IMR-90 (cell line): ENCODE measurements around the gene EOLA2. TPM values are rescaled to one million over a fixed set of nuclear protein-coding genes. Genes with fewer than 3 reads are reported as not detected.

Experiments used
- ATAC-seq: fragments of 200-7000 bp; cut with Tn5 transposase; 2 replicates; pipeline ENCODE4 v1.9.1; 2020; ENCODE audit warnings: low read depth, mild to moderate bottlenecking, moderate library complexity
- BruUV-seq: library from RNA; stranded (reverse); fragments of 400-500 nt; replicated peaks from 2 replicates; lab custom pipeline; 2021; lab: Mats Ljungman, UMichigan
- CTCF ChIA-PET: fragments of 300-600 bp; formaldehyde crosslinking; extraction: SDS; loops from one replicate; lab custom pipeline; 2021; ENCODE audit warnings: antibody characterized with exemption; lab: Yijun Ruan, JAX
- POLR2A ChIA-PET: fragments of 300-600 bp; sonication (Branson Sonifier 250); formaldehyde crosslinking; loops from one replicate; lab custom pipeline; 2022; ENCODE audit warnings: antibody characterized with exemption; ENCODE audit not compliant: unreplicated experiment; lab: Charles Lee
- DNase-seq: peaks from one replicate; pipeline ENCODE4 v3.0.0; 2013
- H2AFZ ChIP-seq: replicated peaks from 2 replicates; pipeline ENCODE3; 2013; ENCODE audit warnings: low read length, mild to moderate bottlenecking; ENCODE audit not compliant: poor library complexity
- H2AK5ac ChIP-seq: 2 replicates; pipeline ENCODE4 v1.6.1; 2013; ENCODE audit warnings: low read depth, low read length, inconsistent platforms
- H2AK9ac ChIP-seq: replicated peaks from 2 replicates; pipeline ENCODE3; 2013; ENCODE audit warnings: mild to moderate bottlenecking, low read depth, low read length, moderate library complexity; ENCODE audit not compliant: poor library complexity
- H2BK120ac ChIP-seq: 2 replicates; pipeline ENCODE4 v1.6.1; 2013; ENCODE audit warnings: low read depth, low read length, inconsistent platforms
- H2BK15ac ChIP-seq: 3 replicates; pipeline ENCODE4 v1.6.1; 2013; ENCODE audit warnings: low read depth, low read length, inconsistent platforms
- H2BK20ac ChIP-seq: 2 replicates; pipeline ENCODE4 v1.6.1; 2013; ENCODE audit warnings: low read depth, mild to moderate bottlenecking, inconsistent platforms, low read length, moderate library complexity
- H2BK5ac ChIP-seq: 2 replicates; pipeline ENCODE4 v1.6.1; 2013; ENCODE audit warnings: mild to moderate bottlenecking, low read depth, low read length, inconsistent platforms; ENCODE audit not compliant: poor library complexity, severe bottlenecking
- H3K14ac ChIP-seq: replicated peaks from 2 replicates; pipeline ENCODE4 v1.6.1; 2013; ENCODE audit warnings: low read depth, low read length, inconsistent platforms
- H3K18ac ChIP-seq: 2 replicates; pipeline ENCODE4 v1.6.1; 2013; ENCODE audit warnings: low read depth, low read length, control low read depth
- H3K23ac ChIP-seq: 2 replicates; pipeline ENCODE4 v1.6.1; 2013; ENCODE audit warnings: low read depth, low read length, inconsistent platforms
- H3K27ac ChIP-seq: 2 replicates; pipeline ENCODE4 v1.5.1; 2013; ENCODE audit warnings: mild to moderate bottlenecking, control low read depth, low read length; ENCODE audit not compliant: insufficient read depth
- H3K27me3 ChIP-seq: 2 replicates; pipeline ENCODE4 v1.6.1; 2013; ENCODE audit warnings: low read length; ENCODE audit not compliant: control insufficient read depth, insufficient read depth
- H3K36me3 ChIP-seq: 2 replicates; pipeline ENCODE4 v1.6.1; 2013; ENCODE audit warnings: low read length, mixed read lengths; ENCODE audit not compliant: control insufficient read depth, insufficient read depth
- H3K4ac ChIP-seq: 2 replicates; pipeline ENCODE4 v1.6.1; 2013; ENCODE audit warnings: low read depth, low read length, inconsistent platforms
- H3K4me1 ChIP-seq: 2 replicates; pipeline ENCODE4 v1.6.1; 2013; ENCODE audit warnings: low read length, mixed read lengths; ENCODE audit not compliant: control insufficient read depth, insufficient read depth
- H3K4me2 ChIP-seq: 2 replicates; pipeline ENCODE4 v1.6.1; 2013; ENCODE audit warnings: low read depth, mild to moderate bottlenecking, control low read depth, low read length, moderate library complexity
- H3K4me3 ChIP-seq: 2 replicates; pipeline ENCODE4 v1.5.1; 2013; ENCODE audit warnings: low read depth, mild to moderate bottlenecking, control low read depth, low read length, moderate library complexity; ENCODE audit not compliant: insufficient read depth
- H3K56ac ChIP-seq: 2 replicates; pipeline ENCODE4 v1.6.1; 2013; ENCODE audit warnings: low read length, inconsistent platforms; ENCODE audit not compliant: insufficient read depth; ENCODE audit errors: extremely low read depth
- H3K79me1 ChIP-seq, 2 experiments: 2 replicates each; pipeline ENCODE4 v1.6.1; 2013; ENCODE audit warnings: low read length in 2 of 2, inconsistent platforms in 1 of 2, low read depth in 1 of 2
- H3K9ac ChIP-seq: 2 replicates; pipeline ENCODE4 v1.6.1; 2013; ENCODE audit warnings: low read depth, low read length, control low read depth
- H3K9me1 ChIP-seq: 2 replicates; pipeline ENCODE4 v1.6.1; 2013; ENCODE audit warnings: low read length, inconsistent platforms; ENCODE audit not compliant: insufficient read depth
- H3K9me3 ChIP-seq: 2 replicates; pipeline ENCODE4 v1.6.1; 2013; ENCODE audit warnings: low read length; ENCODE audit not compliant: control insufficient read depth, insufficient read depth
- H4K20me1 ChIP-seq: 2 replicates; pipeline ENCODE4 v1.6.1; 2013; ENCODE audit warnings: low read length, inconsistent platforms; ENCODE audit not compliant: insufficient read depth
- H4K5ac ChIP-seq: 2 replicates; pipeline ENCODE4 v1.6.1; 2013; ENCODE audit warnings: mild to moderate bottlenecking, low read depth, low read length, control low read depth
- H4K8ac ChIP-seq, 2 experiments: 2 replicates each; pipeline ENCODE4 v1.6.1; 2013; ENCODE audit warnings: low read depth in 2 of 2, low read length in 2 of 2, control low read depth in 1 of 2, inconsistent platforms in 1 of 2
- H4K91ac ChIP-seq: 2 replicates; pipeline ENCODE4 v1.6.1; 2013; ENCODE audit warnings: low read depth, low read length, inconsistent platforms; ENCODE audit not compliant: insufficient read depth
- BHLHE40 ChIP-seq: fragments of 150-350 bp; IDR thresholded peaks from 2 replicates; pipeline ENCODE4 v1.6.1; 2016; ENCODE audit warnings: mild to moderate bottlenecking, low read depth, low read length
- CEBPB ChIP-seq: IDR thresholded peaks from 2 replicates; pipeline ENCODE4 v1.6.1; 2012; ENCODE audit warnings: low read depth, low read length, improper control_type of control experiment
- CTCF ChIP-seq: conservative IDR thresholded peaks from 2 replicates; pipeline ENCODE4 v1.5.1; 2012; ENCODE audit warnings: mild to moderate bottlenecking, low read depth, low read length, improper control_type of control experiment
- ELK1 ChIP-seq: fragments of 150-350 bp; IDR thresholded peaks from 2 replicates; pipeline ENCODE4 v1.6.1; 2016; ENCODE audit warnings: low read depth, mild to moderate bottlenecking, low read length, moderate library complexity, borderline replicate concordance
- FOS ChIP-seq: fragments of 150-350 bp; IDR thresholded peaks from 2 replicates; pipeline ENCODE4 v1.6.1; 2016; ENCODE audit warnings: low read depth, low read length
- MAFK ChIP-seq: IDR thresholded peaks from 2 replicates; pipeline ENCODE4 v1.6.1; 2012; ENCODE audit warnings: low read depth, low read length, improper control_type of control experiment
- MAZ ChIP-seq: IDR thresholded peaks from 2 replicates; pipeline ENCODE4 v1.6.1; 2012; ENCODE audit warnings: low read depth, mild to moderate bottlenecking, low read length, improper control_type of control experiment, moderate library complexity, borderline replicate concordance
- MXI1 ChIP-seq: IDR thresholded peaks from 2 replicates; pipeline ENCODE4 v1.6.1; 2012; ENCODE audit warnings: low read depth, mild to moderate bottlenecking, low read length, moderate library complexity, borderline replicate concordance
- POLR2A ChIP-seq: IDR thresholded peaks from 2 replicates; pipeline ENCODE4 v1.6.1; 2012; ENCODE audit warnings: mild to moderate bottlenecking, low read depth, low read length
- RAD21 ChIP-seq: IDR thresholded peaks from 2 replicates; pipeline ENCODE4 v1.6.1; 2012; ENCODE audit warnings: low read length, improper control_type of control experiment
- RCOR1 ChIP-seq: IDR thresholded peaks from 2 replicates; pipeline ENCODE4 v1.6.1; 2012; ENCODE audit warnings: mild to moderate bottlenecking, low read length, improper control_type of control experiment; ENCODE audit not compliant: insufficient replicate concordance
- RFX5 ChIP-seq: IDR thresholded peaks from 2 replicates; pipeline ENCODE4 v1.8.0; 2012; ENCODE audit warnings: low read depth, mild to moderate bottlenecking, low read length, moderate library complexity
- SMC3 ChIP-seq: fragments of 150-350 bp; IDR thresholded peaks from 2 replicates; pipeline ENCODE4 v1.6.1; 2016; ENCODE audit warnings: low read depth, mild to moderate bottlenecking, antibody characterized with exemption, low read length, moderate library complexity
- WGBS, 2 experiments: methylation state at CpG; one replicate each; pipeline versions ENCODE4 v1.1.5 to v1.1.7; 2013; ENCODE audit warnings: missing lambda C conversion rate in 2 of 2; ENCODE audit not compliant: insufficient read length in 1 of 2; ENCODE audit errors: extremely low coverage in 2 of 2; 5-methylcytosine and 5-hydroxymethylcytosine counted together
- dilution Hi-C: fragments of 300-500 bp; cut with HindIII; formaldehyde crosslinking; loops from one replicate; pipeline ENCODE4 v1.14.3; 2018; ENCODE audit warnings: low sequenced_read_pairs; ENCODE audit not compliant: unreplicated experiment
- in situ Hi-C: fragments of 300-500 bp; cut with MboI; formaldehyde crosslinking; loops from 3 replicates; pipeline ENCODE4 v1.14.3; 2019; ENCODE audit warnings: low sequenced_read_pairs, inconsistent platforms, mixed read lengths
- intact Hi-C: fragments of 100-400 bp; cut with micrococcal nuclease; formaldehyde crosslinking; loops from 2 replicates; pipeline ENCODE4 v1.10.0; 2022
- polyA plus RNA-seq, 3 experiments: library from polyadenylated mRNA; depleted of rRNA; stranded (reverse); fragments of >200 nt; gene quantifications; 2 replicates each; pipeline ENCODE4 v1.2.3, GENCODE V29; 2012; ENCODE audit warnings: low replicate concordance in 1 of 3
- total RNA-seq: library from RNA; depleted of rRNA; stranded (reverse); fragments of >200 nt; gene quantifications from 2 replicates; pipeline ENCODE4 v1.2.3, GENCODE V29; 2012

Gene EOLA2
- total and polyA plus RNA-seq, 2 of the 4 experiments (the other 2 are of a cell fraction), result 23.7 to 46.5 TPM

- Histone ChIP-seq H3K4me3 (peak overlapping the region; percentile 71), H3K27ac (peak overlapping the region; percentile 90), H3K9me3 (no peaks in the 10 kb centered on the region), H3K18ac (peak overlapping the region; percentile 39; the same call in 1 of the 2 replicates), H4K5ac (no peak overlapping the region; the same call in 1 of the 2 replicates), H4K20me1 (no peaks in the 10 kb centered on the region), H3K4me1 (no peaks in the 10 kb centered on the region), H2BK15ac (no peak overlapping the region), H3K4me2 (peak overlapping the region; percentile 77), H2BK5ac (peak overlapping the region; percentile 90), H3K9ac (peak overlapping the region; percentile 80), H2AK5ac (no peak overlapping the region), H4K91ac (peak overlapping the region; percentile 83), H3K56ac (no peak overlapping the region), H3K79me1 (no peaks in the 10 kb centered on the region; a peak in 1 of 4 replicates), H3K9me1 (no peaks in the 10 kb centered on the region), H3K14ac (peak overlapping the region; percentile 88), H3K36me3 (no peaks in the 10 kb centered on the region; the same call in 1 of the 2 replicates), H2AK9ac (peak overlapping the region; percentile 97), H2BK20ac (no peak overlapping the region), H2AFZ (peak overlapping the region; percentile 89), H3K27me3 (no peaks in the 10 kb centered on the region), H4K8ac (peak overlapping the region in 1 of 2 experiments; percentile 86; a peak in 1 of 4 replicates), H3K23ac (0 out of 2 replicates have a peak overlapping the region, but pooled peaks have one; percentile 8), H2BK120ac (peak overlapping the region; percentile 62), H3K4ac (peak overlapping the region; percentile 89)
- BruUV-seq, result no TSS peak
- ChIA-PET POLR2A (no interaction called here), CTCF (interaction anchor here (0.6 to 0.8 kb wide), 3 partner anchors 10 to 544 kb away, joined by 3 to 4 read pairs (median 3); no protein-coding TSS in a partner anchor)
- TF ChIP-seq MAFK (no peak), RAD21 (no peak), BHLHE40 (no peak), RFX5 (no peak), FOS (no peak), CEBPB (no peak), ELK1 (no peak), MXI1 (no peak), RCOR1 (no peak), CTCF (no peak), POLR2A (peak; percentile 72), MAZ (peak; percentile 88), SMC3 (no peak)
- in situ Hi-C loops, result no loop called here
- intact Hi-C loops, result loop anchor here (10.0 kb wide), 1 partner anchor 1045 kb away; the partner anchor contains the start of gene HMGB3
- dilution Hi-C loops, result no loop called here
- WGBS, 2 experiments, result 31% methylated on average over 19 of the region's 27 CpGs; no CpG with 5 or more reads in 1 of the 2 experiments
- DNase-seq (peak; percentile 98), ATAC-seq (peak; percentile 72)
Observed at GRCh38 chrX:149939905-149940673, 1.8 kb upstream of the EOLA2 start.
